Endothelial cell of umbilical vein (primary cell): ENCODE measurements around the gene ETS1. TPM values are rescaled to one million over a fixed set of nuclear protein-coding genes. Genes with fewer than 3 reads are reported as not detected.

Experiments used
- BruUV-seq: library from RNA; stranded (reverse); fragments of 400-500 nt; replicated peaks from 2 replicates; lab custom pipeline; 2021; lab: Mats Ljungman, UMichigan
- CTCF ChIA-PET: fragments of 300-600, 350-600 bp; sonication (Branson Sonifier 250); formaldehyde crosslinking; loops from one replicate; lab custom pipeline; 2021; ENCODE audit warnings: antibody characterized with exemption, inconsistent platforms; lab: Charles Lee
- POLR2A ChIA-PET: fragments of 300-600, 350-600 bp; sonication (Branson Sonifier 250); formaldehyde crosslinking; loops from one replicate; lab custom pipeline; 2021; ENCODE audit warnings: antibody characterized with exemption, inconsistent platforms; lab: Charles Lee
- DNase-seq: peaks from one replicate; pipeline ENCODE4 v3.0.0-alpha.2; 2011; ENCODE audit warnings: low read depth, low spot score
- FAIRE-seq: peaks from 2 replicates; lab custom pipeline; 2011; peaks lifted over from hg19 to GRCh38; lab: Jason Lieb, UNC
- H2AFZ ChIP-seq: 2 replicates; pipeline ENCODE4 v1.6.0; 2012; ENCODE audit warnings: low read depth, low read length, control low read depth, inconsistent platforms
- H3K27ac ChIP-seq: 2 replicates; pipeline ENCODE4 v1.5.1; 2011; ENCODE audit warnings: low read depth, mild to moderate bottlenecking, control low read depth, low read length, moderate library complexity; ENCODE audit not compliant: insufficient read depth
- H3K27me3 ChIP-seq, 2 experiments: 2 replicates each; pipeline versions ENCODE4 v1.6.0 to v1.6.1; 2011; ENCODE audit warnings: low read length in 2 of 2, mixed read lengths in 1 of 2; ENCODE audit not compliant: control insufficient read depth in 2 of 2, insufficient read depth in 2 of 2
- H3K36me3 ChIP-seq, 2 experiments: 2 replicates in 1 of 2; 3 replicates in 1 of 2; pipeline ENCODE4 v1.5.1; 2011; ENCODE audit warnings: low read length in 2 of 2, mild to moderate bottlenecking in 1 of 2, moderate library complexity in 1 of 2; ENCODE audit not compliant: control insufficient read depth in 2 of 2, insufficient read depth in 2 of 2; ENCODE audit errors: extremely low read depth in 1 of 2
- H3K4me1 ChIP-seq: 3 replicates; pipeline ENCODE4 v1.5.1; 2011; ENCODE audit warnings: mild to moderate bottlenecking, low read length; ENCODE audit not compliant: control insufficient read depth, insufficient read depth; ENCODE audit errors: extremely low read depth
- H3K4me2 ChIP-seq: 2 replicates; pipeline ENCODE4 v1.6.1; 2011; ENCODE audit warnings: low read length, control low read depth, mixed read lengths; ENCODE audit not compliant: insufficient read depth
- H3K4me3 ChIP-seq, 3 experiments: fragments of 200-600 bp in 1 of 3; sonication (generic), shearing (Covaris generic) in 1 of 3; replicated peaks in 1 of 3; 2 replicates each; pipeline ENCODE4 v1.5.1; 2011 to 2016; ENCODE audit warnings: control low read depth in 3 of 3, low read length in 3 of 3, mild to moderate bottlenecking in 2 of 3, inconsistent platforms in 1 of 3, low read depth in 1 of 3, moderate library complexity in 1 of 3; ENCODE audit not compliant: insufficient read depth in 1 of 3
- H3K79me2 ChIP-seq: 2 replicates; pipeline ENCODE4 v1.6.0; 2012; ENCODE audit warnings: low read length, inconsistent platforms; ENCODE audit not compliant: control insufficient read depth, insufficient read depth
- H3K9ac ChIP-seq: replicated peaks from 2 replicates; pipeline ENCODE3; 2011; ENCODE audit warnings: low read length, control low read depth; ENCODE audit not compliant: insufficient read depth; ENCODE audit errors: extremely low read depth
- H3K9me1 ChIP-seq: replicated peaks from 3 replicates; pipeline ENCODE4 v1.6.0; 2011; ENCODE audit warnings: mild to moderate bottlenecking, low read length; ENCODE audit not compliant: control insufficient read depth, insufficient read depth; ENCODE audit errors: extremely low read depth
- H3K9me3 ChIP-seq: replicated peaks from 2 replicates; pipeline ENCODE4 v1.5.1; 2012; ENCODE audit warnings: low read length, inconsistent platforms; ENCODE audit not compliant: control insufficient read depth, insufficient read depth
- H4K20me1 ChIP-seq: replicated peaks from 2 replicates; pipeline ENCODE3; 2011; ENCODE audit warnings: mild to moderate bottlenecking, low read length; ENCODE audit not compliant: control insufficient read depth, insufficient read depth; ENCODE audit errors: extremely low read depth
- EZH2 ChIP-seq: IDR thresholded peaks from 2 replicates; pipeline ENCODE4 v1.6.1; 2012; ENCODE audit warnings: borderline replicate concordance, low read depth, mild to moderate bottlenecking, moderate library complexity, low read length, inconsistent platforms; ENCODE audit not compliant: severe bottlenecking
- FOS ChIP-seq: IDR thresholded peaks from 2 replicates; pipeline ENCODE4 v1.6.1; 2011; ENCODE audit warnings: mild to moderate bottlenecking, low read length, moderate library complexity, borderline replicate concordance; ENCODE audit not compliant: insufficient read depth
- GATA2 ChIP-seq: IDR thresholded peaks from 2 replicates; pipeline ENCODE4 v1.7.0; 2011; ENCODE audit warnings: low read depth, mild to moderate bottlenecking, moderate library complexity, mixed read lengths, low read length; ENCODE audit not compliant: insufficient read length, insufficient read depth
- MYC ChIP-seq: IDR thresholded peaks from one replicate; pipeline ENCODE4 v1.6.1; 2011; ENCODE audit warnings: mild to moderate bottlenecking, low read depth, low read length
- POLR2A ChIP-seq: IDR thresholded peaks from 2 replicates; pipeline ENCODE4 v1.6.1; 2012; ENCODE audit warnings: low read depth, mild to moderate bottlenecking, control low read depth, low read length
- POLR2AphosphoS5 ChIP-seq: IDR thresholded peaks from 2 replicates; pipeline ENCODE4 v1.6.1; 2012; ENCODE audit warnings: low read depth, mild to moderate bottlenecking, control low read depth, low read length, moderate library complexity; ENCODE audit not compliant: insufficient read depth
- dilution Hi-C: fragments of 300-500 bp; cut with MboI; formaldehyde crosslinking; loops from one replicate; pipeline ENCODE4 v1.15.0; 2019; ENCODE audit warnings: low sequenced_read_pairs; ENCODE audit not compliant: extremely low pct_ligation_motif_present
- intact Hi-C: fragments of 100-400 bp; cut with micrococcal nuclease; formaldehyde crosslinking; loops from one replicate; pipeline ENCODE4 v1.10.0; 2022
- polyA plus RNA-seq, 4 experiments: library from polyadenylated mRNA; depleted of rRNA in 3 of 4; stranded (reverse) in 3 of 4; unstranded in 1 of 4; fragments of >200 nt; gene quantifications; 2 replicates each; pipeline versions ENCODE4 v1.2.1 to v1.2.3, GENCODE V29; 2011 to 2012; ENCODE audit warnings: missing spikeins in 1 of 4
- total RNA-seq: library from RNA; stranded (reverse); gene quantifications from 2 replicates; pipeline ENCODE4 v1.2.3, GENCODE V29; 2021
- TF ChIP-seq, protein P1 (sequence below), 2 donors: IDR thresholded peaks; 1 replicate in 1 of 2; 2 replicates in 1 of 2; pipeline ENCODE4 v1.5.1; 2011; ENCODE audit warnings: low read length in 2 of 2, mild to moderate bottlenecking in 2 of 2, moderate library complexity in 2 of 2, control low read depth in 1 of 2, inconsistent platforms in 1 of 2, low read depth in 1 of 2; ENCODE audit not compliant: insufficient read depth in 1 of 2; ENCODE audit errors: extremely low read depth in 1 of 2

The ETS1 gene
- total and polyA plus RNA-seq, 2 donors (not counting 3 experiments of a cell fraction or from before 2014, with no cell fraction given) = 34.2 to 115 TPM

DNA sequence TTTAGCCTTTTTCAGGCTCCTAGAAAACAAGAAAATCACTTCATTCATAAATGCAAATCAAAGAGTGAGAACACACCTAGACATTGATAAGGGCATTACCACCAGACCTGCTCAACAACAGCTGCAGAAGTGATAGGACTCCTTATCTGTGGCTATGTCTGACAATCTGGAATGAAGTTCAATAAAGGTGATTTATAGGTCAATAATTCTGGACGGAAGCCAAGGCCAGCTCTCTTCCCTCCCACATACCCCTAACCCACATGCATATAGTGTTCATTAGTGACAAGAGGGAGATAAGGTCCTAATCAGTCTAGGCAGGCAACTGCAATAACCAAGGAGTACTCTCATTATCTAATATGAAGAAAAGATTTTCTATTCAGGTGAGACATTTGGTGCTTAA lies 111.3 kb downstream of the ETS1 start:
- TF ChIP-seq EZH2 (no peak), POLR2AphosphoS5 (no peak), GATA2 (no peak), POLR2A (no peak), FOS (no peak), MYC (no peak)
- TF ChIP-seq, protein P1, sequence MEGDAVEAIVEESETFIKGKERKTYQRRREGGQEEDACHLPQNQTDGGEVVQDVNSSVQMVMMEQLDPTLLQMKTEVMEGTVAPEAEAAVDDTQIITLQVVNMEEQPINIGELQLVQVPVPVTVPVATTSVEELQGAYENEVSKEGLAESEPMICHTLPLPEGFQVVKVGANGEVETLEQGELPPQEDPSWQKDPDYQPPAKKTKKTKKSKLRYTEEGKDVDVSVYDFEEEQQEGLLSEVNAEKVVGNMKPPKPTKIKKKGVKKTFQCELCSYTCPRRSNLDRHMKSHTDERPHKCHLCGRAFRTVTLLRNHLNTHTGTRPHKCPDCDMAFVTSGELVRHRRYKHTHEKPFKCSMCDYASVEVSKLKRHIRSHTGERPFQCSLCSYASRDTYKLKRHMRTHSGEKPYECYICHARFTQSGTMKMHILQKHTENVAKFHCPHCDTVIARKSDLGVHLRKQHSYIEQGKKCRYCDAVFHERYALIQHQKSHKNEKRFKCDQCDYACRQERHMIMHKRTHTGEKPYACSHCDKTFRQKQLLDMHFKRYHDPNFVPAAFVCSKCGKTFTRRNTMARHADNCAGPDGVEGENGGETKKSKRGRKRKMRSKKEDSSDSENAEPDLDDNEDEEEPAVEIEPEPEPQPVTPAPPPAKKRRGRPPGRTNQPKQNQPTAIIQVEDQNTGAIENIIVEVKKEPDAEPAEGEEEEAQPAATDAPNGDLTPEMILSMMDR (IDR thresholded peaks at IDR 0.05; ENCODE audit: extremely low read depth in 1 of 2, insufficient read depth in 1 of 2, low read depth in 1 of 2, low read length in 2 of 2) = no peak
- Histone ChIP-seq H3K36me3 (peaks cover 15 to 24% of the 10 kb centered on the region in 2 experiments), H3K4me1 (peaks cover 26% of the 10 kb centered on the region), H4K20me1 (no peaks in the 10 kb centered on the region), H3K9me3 (no peaks in the 10 kb centered on the region), H3K9ac (no peak overlapping the region), H3K27ac (no peak overlapping the region), H3K4me3 (no peak overlapping the region), H3K79me2 (peaks cover 33% of the 10 kb centered on the region), H2AFZ (no peak overlapping the region), H3K9me1 (no peaks in the 10 kb centered on the region), H3K4me2 (no peak overlapping the region), H3K27me3 (no peaks in the 10 kb centered on the region)
- ChIA-PET POLR2A (no interaction called here), CTCF (interaction anchor here (0.9 to 1.5 kb wide), 3 partner anchors 11 to 304 kb away, joined by 3 read pairs; no protein-coding TSS in a partner anchor)
- no TSS peak for BruUV-seq
- DNase-seq = no peak
- dilution Hi-C loops (no loop called here), intact Hi-C loops (loop anchor here (5.0 kb wide), 1 partner anchor 279 kb away; no protein-coding TSS in a partner anchor)
- peak; percentile 42 for FAIRE-seq
